GM10266 (cell line): ENCODE measurements around the gene A4GALT.

ENCODE experiments used
- DNase-seq: peaks from one replicate; pipeline ENCODE4 v3.0.0; 2012; ENCODE audit errors: extremely low spot score
- CTCF ChIP-seq: IDR thresholded peaks from 2 replicates; pipeline ENCODE4 v1.5.1; 2012; ENCODE audit warnings: mild to moderate bottlenecking, low read depth; ENCODE audit not compliant: control insufficient read depth, insufficient read depth; ENCODE audit errors: missing control alignments

Gene A4GALT

GRCh38 chr22:42661985-42662831 lies 58.5 kb downstream of the A4GALT start:
- peak; percentile 85 for TF ChIP-seq CTCF
- DNase-seq: peak; percentile 87

- no peak for TF ChIP-seq CTCF
- no peak for DNase-seq
Measured at GRCh38 chr22:42656578-42656977, 64.1 kb downstream of the A4GALT start.

GRCh38 chr22:42655693-42656092 lies 65.0 kb downstream of the A4GALT start:
- DNase-seq: peak; percentile 55
- no peak for TF ChIP-seq CTCF

GRCh38 chr22:42654436-42655073 lies 66.1 kb downstream of the A4GALT start:
- TF ChIP-seq CTCF: no peak
- no peak for DNase-seq

GRCh38 chr22:42653999-42654398 lies 66.7 kb downstream of the A4GALT start:
- TF ChIP-seq CTCF: no peak
- DNase-seq: no peak

GRCh38 chr22:42651134-42651533 lies 69.5 kb downstream of the A4GALT start:
- DNase-seq: no peak
- no peak for TF ChIP-seq CTCF

- no peak for TF ChIP-seq CTCF
- DNase-seq: peak; percentile 98
Measured at GRCh38 chr22:42649246-42650099, 71.2 kb downstream of the A4GALT start, which contains the start of gene CYB5R3. Gene CYB5R3, minus strand, starts transcription at chr22:42649392. Its CDS starts 77 bp downstream, at chr22:42649315.
